GM12892 (cell line): ENCODE data around the gene DCTN2.

Source experiments
- POLR2A ChIP-seq: IDR thresholded peaks from 2 replicates; pipeline ENCODE4 v1.6.1; 2011; ENCODE audit warnings: low read depth, low read length, control low read depth
- POLR2AphosphoS5 ChIP-seq: IDR thresholded peaks from 2 replicates; pipeline ENCODE4 v1.6.1; 2011; ENCODE audit warnings: low read depth, low read length, control low read depth
- TAF1 ChIP-seq: IDR thresholded peaks from 2 replicates; pipeline ENCODE4 v1.6.1; 2011; ENCODE audit warnings: low read depth, mild to moderate bottlenecking, control low read depth, low read length, borderline replicate concordance

DNA sequence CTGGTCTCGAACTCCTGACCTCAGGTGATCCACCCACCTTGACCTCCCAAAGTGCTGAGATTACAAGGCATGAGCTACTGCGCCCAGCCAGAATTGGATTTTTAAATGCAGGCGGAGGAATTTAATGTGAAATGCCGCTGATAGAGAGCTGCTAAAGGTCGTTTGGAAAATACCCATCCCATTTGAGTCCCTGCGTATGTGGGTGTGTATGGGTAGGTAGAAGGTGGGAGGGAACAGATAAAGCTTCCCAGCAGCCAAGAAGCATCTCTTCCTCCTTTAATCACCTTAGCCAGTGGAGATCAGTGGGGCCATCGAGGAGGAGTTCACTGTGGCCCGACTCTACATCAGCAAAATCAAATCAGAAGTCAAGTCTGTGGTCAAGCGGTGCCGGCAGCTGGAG is 27.8 kb upstream of the DCTN2 start:
- TF ChIP-seq POLR2AphosphoS5 (no peak), POLR2A (no peak), TAF1 (no peak)
